Activated CD4-positive, alpha-beta T cell treated with anti-CD3 and anti-CD28 coated beads for 24 hours (primary cell): ENCODE measurements around the gene GALC.

Source experiments
- DNase-seq, 2 donors: peaks; one replicate each; pipeline ENCODE4 v3.0.0-alpha.2; 2020; ENCODE audit warnings: low read depth in 2 of 2

GALC gene

DNA sequence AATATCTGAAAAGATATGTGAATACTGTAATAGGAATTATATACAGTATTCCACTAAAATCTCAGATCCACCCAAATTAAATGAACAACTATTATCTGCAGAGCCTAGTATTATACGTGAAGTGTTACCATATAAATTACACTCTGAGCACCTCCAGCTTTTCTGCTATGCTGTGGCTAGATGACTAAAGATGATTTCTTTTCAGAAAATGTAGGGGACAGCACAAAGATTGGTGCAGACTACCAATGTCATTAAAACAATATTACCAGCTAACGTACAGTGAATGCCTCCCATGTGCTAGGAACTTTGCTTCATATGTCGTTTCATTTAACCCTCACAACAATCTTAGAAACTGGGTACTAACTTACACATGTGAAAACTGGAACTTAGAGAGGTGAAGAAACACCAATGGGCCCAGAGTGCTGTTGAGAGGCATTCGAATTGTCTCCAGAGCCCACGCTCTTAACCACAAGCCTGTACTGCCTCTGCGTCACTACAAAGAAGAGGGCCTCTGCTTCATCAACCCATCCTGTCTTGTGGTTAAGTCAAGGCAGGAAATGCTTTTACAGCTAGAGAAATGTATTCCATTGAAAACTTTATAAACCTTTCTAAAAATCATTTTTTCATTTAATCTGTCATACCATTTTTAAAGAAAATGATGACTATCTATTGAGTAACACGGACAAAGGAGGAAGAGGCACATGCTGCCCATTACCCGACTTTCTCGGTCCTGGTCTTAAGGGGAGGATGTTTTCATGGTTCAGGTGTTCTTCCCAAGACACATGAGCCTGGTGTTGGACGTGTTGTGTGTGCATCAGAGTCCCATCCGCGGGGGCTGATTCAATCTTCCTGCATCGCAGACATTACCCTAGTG, 13.2 kb upstream of the GALC start:
- peak; percentile 38 to 59 for DNase-seq

- DNase-seq = no peak
Measured at GRCh38 chr14:88005050-88005481, 12.1 kb upstream of the GALC start, which contains the start of gene GPR65. GPR65 (plus strand) TSS chr14:88005135; CDS start chr14:88010848, 5,713 bp downstream.

- no peak for DNase-seq
Measured at GRCh38 chr14:88004506-88005036, 11.6 kb upstream of the GALC start.

DNA sequence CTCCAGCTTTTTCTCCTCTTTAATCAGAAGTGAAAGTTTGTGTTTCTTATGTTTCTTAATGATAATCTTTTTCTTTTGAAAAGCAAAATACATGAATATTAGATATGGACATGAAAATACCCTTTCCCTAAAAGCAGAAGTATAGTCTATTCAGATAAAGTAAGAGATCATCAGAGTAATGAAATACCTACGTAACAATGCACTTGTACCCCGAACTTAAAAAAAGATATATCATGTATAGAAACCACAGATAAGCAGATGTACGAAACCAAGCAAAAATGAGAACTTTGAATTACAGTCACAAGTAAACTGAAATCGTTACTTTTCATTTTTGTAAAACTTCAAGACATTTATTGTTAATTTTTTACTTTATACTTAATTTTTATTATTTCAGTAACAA, 10.4 kb upstream of the GALC start:
- no peak for DNase-seq

DNA sequence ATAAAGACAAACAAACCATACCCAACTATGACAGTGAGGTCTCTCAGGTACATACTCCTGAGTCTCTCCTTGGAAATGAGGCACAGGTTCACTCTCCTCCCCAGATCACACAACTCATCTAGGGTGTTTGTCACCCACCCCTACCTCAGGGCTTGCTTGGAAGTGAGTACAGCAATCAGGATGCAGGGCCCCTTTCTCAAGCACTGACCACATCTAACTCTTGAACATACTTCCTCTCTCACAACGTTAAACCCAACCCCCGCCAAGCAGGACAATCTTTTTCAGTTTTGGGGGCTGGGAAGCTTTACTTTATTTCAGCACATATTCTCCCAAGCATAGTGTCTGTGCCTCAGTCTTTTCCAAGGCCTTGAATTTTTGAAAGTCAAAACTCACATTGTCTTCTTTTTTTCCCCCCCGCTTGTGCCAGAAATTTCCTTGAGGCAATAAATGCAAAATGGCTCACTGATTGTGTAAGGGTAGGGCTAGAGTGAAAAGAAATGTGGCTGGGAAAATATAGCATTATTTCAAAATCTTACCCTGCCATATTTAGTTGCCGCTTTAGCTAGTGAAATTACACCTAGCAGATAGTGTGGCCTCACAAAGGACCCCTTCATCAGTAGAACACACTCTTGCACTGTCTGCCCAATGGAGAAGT, 9.6 kb upstream of the GALC start:
- no peak for DNase-seq

DNA sequence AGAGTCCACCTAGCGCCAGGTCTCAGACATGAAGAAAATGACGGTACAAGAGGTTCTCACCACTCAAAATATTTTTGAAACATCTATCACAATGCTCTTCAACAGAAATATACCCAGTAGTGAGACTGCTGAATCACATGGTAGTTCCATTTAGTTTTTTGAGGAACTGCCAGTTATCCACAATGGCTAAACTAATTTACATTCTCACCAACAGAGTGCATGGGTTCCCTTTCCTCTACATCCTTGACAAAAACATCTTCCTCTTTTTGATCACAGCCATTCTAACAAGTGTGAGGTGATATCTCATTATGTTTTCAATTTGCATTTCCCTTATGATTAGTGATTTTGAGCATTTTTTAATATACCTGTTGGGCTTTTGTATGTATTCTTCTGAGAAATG, 6.3 kb upstream of the GALC start:
- no peak for DNase-seq

DNA sequence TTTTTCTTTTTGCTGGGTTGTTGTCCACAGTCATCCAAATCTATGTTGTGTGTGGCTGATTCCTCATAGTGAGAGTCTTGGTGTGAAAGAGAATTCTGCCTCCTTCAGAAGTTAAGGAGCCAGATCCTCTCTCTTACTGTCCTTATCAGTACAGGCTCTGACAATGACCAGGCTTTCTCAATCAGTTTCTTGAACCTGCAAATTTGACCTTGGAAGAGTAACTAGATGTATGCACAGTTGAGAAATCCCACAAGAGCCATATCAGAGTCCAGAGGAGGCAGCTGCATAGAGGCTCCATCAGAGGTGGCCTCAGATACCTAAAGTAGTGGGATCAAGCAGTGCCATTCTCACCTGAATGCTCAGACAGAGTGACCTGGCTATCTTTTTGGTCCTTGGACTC, 5.5 kb upstream of the GALC start:
- DNase-seq = no peak

DNA sequence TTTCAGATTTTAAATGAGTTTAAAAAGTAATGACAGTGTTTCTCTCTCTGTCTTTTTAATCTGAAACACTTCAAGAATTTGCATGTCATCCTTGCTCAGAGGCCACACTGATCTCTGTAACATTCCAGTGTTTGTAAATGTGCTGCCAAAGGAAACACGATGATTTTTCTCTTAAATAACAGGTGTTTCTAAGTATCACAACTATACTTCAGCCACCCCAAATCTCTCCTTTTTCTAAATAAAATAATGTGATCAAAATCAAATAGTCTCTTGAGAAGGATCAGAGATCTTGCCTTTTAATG, 3.3 kb upstream of the GALC start:
- DNase-seq = no peak

- DNase-seq = no peak
Measured at GRCh38 chr14:87995500-87996290, 2.7 kb upstream of the GALC start.

GRCh38 chr14:87994974-87995373, 2.0 kb upstream of the GALC start:
- DNase-seq = no peak

GRCh38 chr14:87992346-87992717, 650 bp downstream of the GALC start:
- no peak for DNase-seq

DNA sequence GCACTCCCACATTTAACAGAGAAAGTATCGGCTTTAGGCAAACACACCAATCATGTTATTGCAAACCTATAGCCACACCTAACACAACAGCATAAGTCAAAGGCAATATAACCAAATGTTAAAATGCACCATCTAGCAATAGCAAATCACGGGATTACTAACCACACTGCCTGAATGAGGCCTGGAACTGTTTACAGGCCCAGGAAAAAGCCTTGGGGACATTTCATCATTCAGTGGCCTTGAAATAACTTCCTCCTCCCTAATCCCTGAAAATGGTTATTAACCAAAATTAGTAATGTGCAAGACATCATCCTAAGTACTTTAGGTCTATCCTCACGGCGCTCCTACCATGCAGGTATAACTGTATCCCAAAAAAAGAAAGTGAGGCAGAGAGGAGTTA, 2.3 kb downstream of the GALC start:
- DNase-seq = no peak

DNA sequence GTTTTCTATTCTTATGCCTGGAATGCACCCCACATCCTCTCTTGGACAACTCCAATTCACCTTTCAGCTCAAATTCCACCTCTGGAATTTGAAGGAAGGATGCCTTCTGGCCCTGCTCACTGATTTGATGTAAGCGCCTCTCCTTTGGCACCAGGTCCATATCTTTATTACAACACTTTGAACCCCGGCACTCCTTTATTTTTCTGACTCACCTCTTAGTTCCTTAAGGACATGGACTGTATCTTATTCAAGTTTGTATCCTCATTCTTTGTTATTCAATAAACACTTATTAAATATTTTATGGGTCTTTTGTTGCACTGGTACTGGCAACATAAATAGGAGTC, 3.1 kb downstream of the GALC start:
- DNase-seq = no peak

DNA sequence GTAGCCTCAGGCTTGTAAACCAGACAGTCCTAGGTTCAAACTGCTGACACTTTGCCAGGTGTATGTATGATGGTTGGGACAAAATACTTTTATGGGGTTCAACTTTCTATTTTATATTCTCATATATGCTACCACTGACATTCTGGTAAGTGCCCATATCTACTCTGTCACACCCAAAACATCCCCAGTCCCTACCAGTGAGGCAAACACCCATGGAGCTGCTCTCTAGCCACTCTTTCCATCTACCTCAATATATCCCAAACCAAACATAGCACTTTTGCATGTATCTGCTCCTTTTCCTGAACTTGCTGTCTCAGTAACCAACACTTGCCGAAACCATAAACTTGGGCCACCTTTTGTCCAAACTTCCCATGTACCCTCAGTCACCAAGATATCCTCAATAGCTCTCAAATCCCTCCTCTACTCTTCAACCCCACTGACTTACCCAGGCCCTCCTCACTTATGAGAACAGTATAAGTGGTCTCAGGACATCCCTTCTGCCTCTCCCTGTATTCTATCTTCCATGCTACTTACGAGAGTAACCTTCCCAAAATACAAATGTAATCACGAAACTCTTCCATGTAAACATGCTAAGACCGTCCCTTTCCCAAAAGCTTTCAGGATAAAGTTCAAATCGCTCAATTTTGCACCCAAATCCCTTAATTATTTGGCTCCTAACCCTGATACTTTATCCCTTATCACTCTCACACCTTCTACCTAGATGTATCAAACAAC, 3.6 kb downstream of the GALC start:
- no peak for DNase-seq

GRCh38 chr14:87979689-87980088, 13.3 kb downstream of the GALC start:
- DNase-seq = no peak

DNA sequence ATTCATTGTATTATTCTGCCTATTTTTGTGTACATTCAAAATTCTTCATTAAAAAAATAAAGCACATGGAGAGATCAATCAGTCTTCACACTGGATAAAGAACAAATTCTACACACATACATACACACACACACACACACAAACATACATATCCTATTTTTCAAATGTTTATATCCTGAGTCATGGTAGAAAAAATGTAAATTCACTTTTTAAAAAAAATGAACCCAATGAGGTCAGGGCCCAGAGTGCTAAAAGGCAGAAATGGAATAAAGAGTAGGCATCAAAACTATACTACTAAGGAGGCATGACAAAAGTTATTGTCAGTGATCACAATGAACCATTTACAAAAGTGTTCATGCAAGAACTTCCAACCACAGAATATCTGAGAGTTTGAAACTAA, 17.3 kb downstream of the GALC start:
- no peak for DNase-seq

GRCh38 chr14:87971010-87971409, 22.0 kb downstream of the GALC start:
- DNase-seq = no peak

DNA sequence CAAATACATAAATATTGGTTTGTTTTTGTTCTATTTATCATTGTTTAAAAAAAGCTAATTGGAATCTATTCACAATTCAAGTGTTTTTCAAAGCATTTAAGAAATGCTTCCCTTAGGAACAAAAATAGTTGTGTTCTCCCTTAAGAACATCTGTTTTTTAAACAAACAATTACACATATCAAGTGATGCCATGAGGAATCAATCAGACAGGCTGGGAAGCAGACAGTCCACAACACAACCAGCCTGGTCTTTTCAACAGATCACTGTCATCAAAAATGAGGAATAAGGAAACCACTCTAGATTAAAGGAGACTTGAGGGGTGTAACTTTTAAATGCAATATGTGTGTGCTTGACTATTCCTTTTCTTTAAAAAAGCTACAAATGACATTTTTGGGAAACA, 25.5 kb downstream of the GALC start:
- DNase-seq = no peak

GRCh38 chr14:87966816-87967215, 26.2 kb downstream of the GALC start:
- DNase-seq = no peak

GRCh38 chr14:87961246-87961645, 31.7 kb downstream of the GALC start:
- DNase-seq = no peak

GRCh38 chr14:87960013-87960787, 32.8 kb downstream of the GALC start:
- DNase-seq = no peak
